Measurements from ENCODE around the gene GATM. TPM values are rescaled to one million over a fixed set of nuclear protein-coding genes. Genes with fewer than 3 reads are reported as not detected.

Gene GATM
- total and polyA plus RNA-seq, 10 of the 15 experiments (the other 5 are each of a cell fraction or from before 2014, with no cell fraction given) = 11.7 to 83.1 (median 38.2) TPM

DNA sequence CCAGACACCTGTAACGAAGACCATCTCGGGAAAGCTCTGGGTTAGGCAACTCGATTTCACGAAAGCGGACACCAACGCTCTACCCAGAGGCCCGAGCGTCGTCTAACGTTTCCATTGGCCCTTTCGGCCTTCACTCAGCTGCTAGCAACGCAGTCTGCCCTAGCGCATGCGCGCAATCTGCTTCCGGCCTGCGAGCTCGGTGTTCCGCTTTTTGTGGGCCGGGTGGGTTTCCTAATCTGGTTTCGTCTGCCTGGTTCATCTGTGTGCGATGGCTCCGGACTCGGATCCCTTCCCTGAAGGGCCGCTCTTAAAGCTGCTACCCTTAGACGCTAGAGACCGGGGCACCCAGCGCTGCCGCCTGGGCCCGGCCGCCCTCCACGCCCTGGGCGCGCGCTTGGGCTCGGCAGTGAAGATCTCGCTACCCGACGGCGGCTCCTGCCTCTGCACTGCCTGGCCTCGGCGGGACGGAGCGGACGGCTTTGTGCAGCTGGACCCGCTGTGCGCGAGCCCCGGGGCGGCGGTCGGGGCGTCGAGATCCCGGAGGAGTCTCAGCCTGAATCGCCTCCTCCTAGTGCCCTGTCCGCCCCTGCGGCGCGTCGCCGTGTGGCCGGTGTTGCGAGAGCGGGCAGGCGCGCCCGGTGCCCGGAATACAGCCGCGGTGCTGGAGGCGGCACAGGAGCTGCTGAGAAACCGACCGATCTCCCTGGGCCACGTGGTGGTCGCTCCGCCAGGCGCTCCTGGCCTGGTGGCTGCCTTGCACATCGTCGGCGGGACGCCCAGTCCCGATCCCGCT lies 24.0 kb upstream of the GATM start (continued):
- TF ChIP-seq PBX3 (IDR thresholded peaks at IDR 0.05; ENCODE audit: insufficient replicate concordance, low read depth, low read length) (peak; percentile 100), KAT2A (conservative IDR thresholded peaks at IDR 0.05; ENCODE audit: control insufficient read depth, low read depth, low read length) (no peak), GABPA (IDR thresholded peaks at IDR 0.05; ENCODE audit: low read depth) (peak; percentile 91), PAX8 (IDR thresholded peaks at IDR 0.05) (no peak), TARDBP (IDR thresholded peaks at IDR 0.05; ENCODE audit: borderline replicate concordance) (no peak), SREBF1 (IDR thresholded peaks at IDR 0.05; ENCODE audit: low read length) (no peak), USF2 (IDR thresholded peaks at IDR 0.05; ENCODE audit: borderline replicate concordance, low read depth, low read length) (no peak; the same call in 1 of the 2 replicates), IRF4 (IDR thresholded peaks at IDR 0.05; ENCODE audit: low read depth, low read length) (peak; percentile 19; the same call in 1 of the 2 replicates), ZNF207 (IDR thresholded peaks at IDR 0.05; ENCODE audit: borderline replicate concordance) (no peak), YY1 (IDR thresholded peaks at IDR 0.05; ENCODE audit: low read depth, low read length) (peak; percentile 86), CBFB (IDR thresholded peaks at IDR 0.05; ENCODE audit: low read depth) (peak; percentile 66; the same call in 1 of the 2 replicates), MYB (IDR thresholded peaks at IDR 0.05; ENCODE audit: borderline replicate concordance, low read depth, low read length) (no peak), GATAD2B (conservative IDR thresholded peaks at IDR 0.05; ENCODE audit: low read depth) (peak; percentile 19; the same call in 1 of the 2 replicates), E2F4 (IDR thresholded peaks at IDR 0.05; ENCODE audit: low read depth, low read length) (no peak), WRNIP1 (IDR thresholded peaks at IDR 0.05; ENCODE audit: borderline replicate concordance, low read depth, low read length) (peak; percentile 86; the same call in 1 of the 2 replicates), SIN3A (IDR thresholded peaks at IDR 0.05; ENCODE audit: low read depth, low read length) (0 out of 2 replicates have a peak, but pooled peaks have one; percentile 79), ZNF24 (IDR thresholded peaks at IDR 0.05) (no peak), NFIC (IDR thresholded peaks at IDR 0.05; ENCODE audit: low read depth, low read length) (no peak)
- TF ChIP-seq, protein P1, sequence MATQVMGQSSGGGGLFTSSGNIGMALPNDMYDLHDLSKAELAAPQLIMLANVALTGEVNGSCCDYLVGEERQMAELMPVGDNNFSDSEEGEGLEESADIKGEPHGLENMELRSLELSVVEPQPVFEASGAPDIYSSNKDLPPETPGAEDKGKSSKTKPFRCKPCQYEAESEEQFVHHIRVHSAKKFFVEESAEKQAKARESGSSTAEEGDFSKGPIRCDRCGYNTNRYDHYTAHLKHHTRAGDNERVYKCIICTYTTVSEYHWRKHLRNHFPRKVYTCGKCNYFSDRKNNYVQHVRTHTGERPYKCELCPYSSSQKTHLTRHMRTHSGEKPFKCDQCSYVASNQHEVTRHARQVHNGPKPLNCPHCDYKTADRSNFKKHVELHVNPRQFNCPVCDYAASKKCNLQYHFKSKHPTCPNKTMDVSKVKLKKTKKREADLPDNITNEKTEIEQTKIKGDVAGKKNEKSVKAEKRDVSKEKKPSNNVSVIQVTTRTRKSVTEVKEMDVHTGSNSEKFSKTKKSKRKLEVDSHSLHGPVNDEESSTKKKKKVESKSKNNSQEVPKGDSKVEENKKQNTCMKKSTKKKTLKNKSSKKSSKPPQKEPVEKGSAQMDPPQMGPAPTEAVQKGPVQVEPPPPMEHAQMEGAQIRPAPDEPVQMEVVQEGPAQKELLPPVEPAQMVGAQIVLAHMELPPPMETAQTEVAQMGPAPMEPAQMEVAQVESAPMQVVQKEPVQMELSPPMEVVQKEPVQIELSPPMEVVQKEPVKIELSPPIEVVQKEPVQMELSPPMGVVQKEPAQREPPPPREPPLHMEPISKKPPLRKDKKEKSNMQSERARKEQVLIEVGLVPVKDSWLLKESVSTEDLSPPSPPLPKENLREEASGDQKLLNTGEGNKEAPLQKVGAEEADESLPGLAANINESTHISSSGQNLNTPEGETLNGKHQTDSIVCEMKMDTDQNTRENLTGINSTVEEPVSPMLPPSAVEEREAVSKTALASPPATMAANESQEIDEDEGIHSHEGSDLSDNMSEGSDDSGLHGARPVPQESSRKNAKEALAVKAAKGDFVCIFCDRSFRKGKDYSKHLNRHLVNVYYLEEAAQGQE (IDR thresholded peaks at IDR 0.05; ENCODE audit: low read depth, low read length) = no peak

Measured in GM12878 (cell line).